ENCODE measurements around the gene EVA1C.
A peak's percentile ranks its signal among the peaks of the same experiment; 100 is the strongest.
"Not testable (repeated sequence)": the region's sequence is repeated elsewhere in the genome, so short reads cannot be mapped to it uniquely, and the experiment has no call there.

The EVA1C gene

DNA sequence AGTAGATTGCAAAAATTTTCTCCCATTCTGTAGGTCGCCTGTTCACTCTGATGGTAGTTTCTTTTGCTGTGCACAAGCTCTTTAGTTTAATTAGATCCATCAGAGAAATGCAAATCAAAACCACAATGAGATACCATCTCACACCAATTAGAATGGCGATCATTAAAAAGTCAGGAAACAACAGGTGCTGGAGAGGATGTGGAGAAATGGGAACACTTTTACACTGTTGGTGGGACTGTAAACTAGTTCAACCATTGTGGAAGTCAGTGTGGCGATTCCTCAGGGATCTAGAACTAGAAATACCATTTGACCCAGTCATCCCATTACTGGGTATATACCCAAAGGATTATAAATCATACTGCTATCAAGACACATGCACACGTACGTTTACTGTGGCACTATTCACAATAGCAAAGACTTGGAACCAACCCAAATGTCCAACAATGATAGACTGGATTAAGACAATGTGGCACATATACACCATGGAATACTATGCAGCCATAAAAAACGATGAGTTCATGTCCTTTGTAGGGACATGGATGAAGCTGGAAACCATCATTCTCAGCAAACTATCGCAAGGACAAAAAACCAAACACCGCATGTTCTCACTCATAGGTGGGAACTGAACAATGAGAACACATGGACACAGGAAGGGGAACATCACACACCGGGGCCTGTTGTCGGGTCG lies 21.8 kb upstream of the EVA1C start:
- DNase-seq (ENCODE audit: low read depth) = not testable (repeated sequence)

DNA sequence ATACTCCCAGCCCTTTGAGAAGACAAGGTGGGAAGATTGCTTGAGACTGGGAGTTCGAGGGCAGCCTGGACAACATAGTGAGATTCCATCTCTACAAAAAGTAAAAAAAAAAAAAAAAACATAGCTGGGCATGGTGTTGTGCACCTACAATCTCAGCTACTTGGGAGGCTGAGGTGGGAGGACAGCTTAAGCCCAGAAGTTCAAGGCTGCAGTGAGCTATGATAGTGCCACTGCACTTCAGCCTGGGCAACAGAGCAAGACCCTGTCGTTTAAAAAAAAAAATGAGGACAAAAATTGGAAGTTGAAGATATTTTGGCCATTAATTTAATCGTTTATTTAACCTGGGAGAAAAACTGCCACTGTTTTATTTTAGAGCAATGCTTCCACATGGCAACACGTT lies 20.8 kb upstream of the EVA1C start:
- DNase-seq (ENCODE audit: low read depth) = no peak

DNA sequence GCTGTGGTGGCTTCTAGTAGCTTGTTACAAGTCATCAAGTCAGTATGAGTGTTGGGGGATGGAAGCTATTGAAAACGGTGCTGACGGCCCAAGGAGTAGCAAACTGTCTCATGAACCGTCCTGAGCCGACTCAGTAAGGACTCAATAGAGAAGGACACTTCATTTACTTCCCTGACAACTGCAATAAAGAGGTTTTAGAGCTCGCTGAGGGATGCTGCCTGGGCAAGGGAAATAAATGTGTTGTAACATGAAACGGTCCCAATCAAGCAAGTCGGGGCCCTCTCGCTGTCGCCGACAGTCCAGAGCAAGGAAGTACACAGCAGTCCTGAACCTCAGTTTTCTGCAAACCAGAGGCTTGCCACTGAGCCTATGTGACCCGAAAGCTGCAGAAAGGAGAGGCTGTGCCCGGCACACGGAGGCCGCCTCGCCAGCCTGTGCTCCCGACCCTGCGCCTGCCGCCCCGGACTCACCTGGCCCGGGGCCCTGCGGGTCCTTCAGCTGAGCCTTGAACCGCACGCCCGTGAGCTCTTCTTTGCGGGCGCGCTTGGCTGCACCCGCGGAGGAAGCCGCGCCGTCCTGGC lies 20.1 kb upstream of the EVA1C start:
- no peak for DNase-seq (ENCODE audit: low read depth)

- DNase-seq (ENCODE audit: low read depth) = peak; percentile 92
Measured at GRCh38 chr21:32392880-32393676, 19.4 kb upstream of the EVA1C start, which contains the start of gene URB1. URB1 (minus strand) TSS chr21:32393012; CDS start chr21:32392910, 102 bp downstream.

DNA sequence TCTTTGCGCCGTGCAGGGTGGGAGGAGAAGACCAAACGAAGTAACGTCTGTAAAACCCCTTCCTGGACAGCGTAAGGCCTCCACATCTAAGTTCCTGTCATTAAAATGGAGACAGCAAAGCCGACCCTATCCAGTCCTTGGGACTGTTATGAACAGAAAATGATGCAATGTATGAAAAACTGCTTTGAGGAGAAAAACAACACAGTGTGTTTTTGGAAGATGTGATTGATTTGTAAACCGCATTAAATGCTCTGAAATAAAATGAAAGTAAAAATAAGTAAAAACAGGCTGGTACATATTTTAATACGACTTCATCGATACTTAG lies 18.9 kb upstream of the EVA1C start:
- no peak for DNase-seq (ENCODE audit: low read depth)

DNA sequence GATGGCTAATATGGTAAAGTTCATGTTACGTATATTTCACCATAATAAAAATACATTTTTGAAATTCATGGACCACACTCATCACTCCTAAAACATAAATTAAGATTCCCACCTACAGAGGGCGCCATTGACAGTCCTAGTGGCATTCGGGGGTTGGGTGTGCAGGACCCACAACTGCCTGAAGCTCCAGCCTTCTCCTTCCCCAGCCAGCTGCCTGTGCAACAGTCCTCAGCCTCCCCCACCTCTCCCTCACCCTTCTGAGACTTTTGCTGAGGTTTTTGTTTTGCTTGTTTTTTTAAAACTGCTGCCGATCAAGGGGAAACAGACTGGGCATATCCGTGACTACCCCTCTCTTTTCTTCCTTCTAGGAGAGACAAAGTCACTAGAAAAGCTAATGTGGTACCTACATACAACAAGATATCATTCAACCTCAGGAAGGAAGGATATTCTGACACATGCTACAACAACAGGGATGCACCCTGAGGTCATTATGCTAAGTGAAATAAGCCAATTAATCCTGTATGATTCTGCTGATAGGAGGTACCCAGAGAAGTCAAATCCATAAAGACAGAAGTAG lies 9.2 kb upstream of the EVA1C start:
- DNase-seq (ENCODE audit: low read depth) = peak; percentile 29

DNA sequence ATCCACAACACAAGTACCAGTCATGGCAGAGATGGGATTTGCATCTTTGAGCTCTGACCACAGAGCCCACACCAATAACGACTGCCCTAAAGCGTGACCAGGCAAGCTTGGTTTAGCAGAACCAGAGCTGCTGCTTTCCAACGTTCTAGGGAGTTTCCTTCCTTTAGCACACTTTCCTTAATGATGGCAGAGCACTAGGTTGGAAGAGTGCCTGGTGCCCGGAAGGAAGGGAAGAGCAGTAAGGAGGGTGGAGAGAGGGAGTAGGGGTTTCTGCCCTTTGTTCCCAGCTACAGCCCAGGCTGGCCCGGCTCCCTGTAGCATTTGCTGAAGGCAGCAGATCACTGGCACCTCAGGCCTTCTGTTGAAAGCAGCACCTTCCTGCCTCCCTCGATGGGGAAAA lies 6.1 kb upstream of the EVA1C start:
- no peak for DNase-seq (ENCODE audit: low read depth)

DNA sequence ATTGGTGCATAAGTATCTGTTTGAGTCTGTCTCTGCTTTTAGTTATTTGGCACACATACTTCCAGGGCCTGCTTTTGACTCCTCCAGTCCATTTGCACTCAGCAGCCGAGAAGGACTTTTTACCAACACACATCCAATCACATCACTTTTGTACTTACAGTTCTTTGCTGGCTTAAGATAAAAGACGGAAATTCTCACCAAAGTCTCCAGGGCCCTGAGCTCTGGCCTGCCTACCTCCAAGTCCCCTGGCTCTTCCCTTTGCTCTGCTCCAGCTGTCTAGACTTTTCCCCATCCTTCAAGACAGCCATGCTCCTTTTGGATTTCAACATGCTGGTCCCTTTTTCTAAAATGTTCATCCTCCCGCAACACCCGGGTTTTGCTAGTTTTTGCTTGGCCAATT lies 2.2 kb upstream of the EVA1C start:
- no peak for DNase-seq (ENCODE audit: low read depth)

- no peak for DNase-seq (ENCODE audit: low read depth)
Measured at GRCh38 chr21:32410916-32411315, 1.6 kb upstream of the EVA1C start.

DNA sequence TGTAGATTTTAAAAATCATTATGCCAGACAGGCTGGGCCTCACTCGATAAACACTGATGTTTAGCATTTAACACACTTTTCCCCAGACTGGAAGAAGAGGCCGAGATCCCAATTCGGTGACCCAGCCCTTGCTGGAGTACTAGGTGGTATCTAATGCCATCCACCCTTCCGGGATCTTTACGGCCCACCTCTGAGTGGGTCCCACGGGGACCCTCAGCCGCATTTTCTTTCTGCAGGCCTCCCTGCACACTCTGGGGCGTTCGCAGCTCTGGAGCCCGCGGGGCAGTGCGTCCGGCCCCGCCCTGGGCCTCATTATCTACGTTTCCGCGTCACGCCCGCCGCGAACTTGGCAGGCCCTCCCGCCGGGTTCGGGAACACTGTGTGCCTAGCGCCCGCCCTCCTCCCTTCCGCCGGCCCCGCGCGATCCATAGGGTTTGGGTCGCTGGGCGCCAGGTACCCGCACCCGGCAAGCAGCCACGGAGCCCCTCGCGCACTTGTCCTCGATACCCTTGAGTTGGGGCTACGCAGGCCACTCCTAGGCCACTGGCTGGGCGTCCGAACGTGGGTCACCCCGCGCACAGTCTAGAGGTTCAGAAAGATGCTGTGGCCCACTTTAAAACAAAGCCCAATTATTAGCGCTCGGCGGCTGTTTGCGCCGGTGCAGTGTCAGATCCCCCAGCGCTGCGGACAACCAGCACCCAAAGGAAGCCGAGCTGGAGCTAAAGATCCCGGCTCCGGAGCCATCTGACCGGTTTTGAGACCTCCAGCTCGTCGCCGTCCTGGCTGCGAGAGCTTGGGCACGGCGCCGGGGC lies 950 bp upstream of the EVA1C start:
- DNase-seq (ENCODE audit: low read depth) = peak; percentile 34

- no peak for DNase-seq (ENCODE audit: low read depth)
Measured at GRCh38 chr21:32413015-32413504, 554 bp downstream of the EVA1C start.

DNA sequence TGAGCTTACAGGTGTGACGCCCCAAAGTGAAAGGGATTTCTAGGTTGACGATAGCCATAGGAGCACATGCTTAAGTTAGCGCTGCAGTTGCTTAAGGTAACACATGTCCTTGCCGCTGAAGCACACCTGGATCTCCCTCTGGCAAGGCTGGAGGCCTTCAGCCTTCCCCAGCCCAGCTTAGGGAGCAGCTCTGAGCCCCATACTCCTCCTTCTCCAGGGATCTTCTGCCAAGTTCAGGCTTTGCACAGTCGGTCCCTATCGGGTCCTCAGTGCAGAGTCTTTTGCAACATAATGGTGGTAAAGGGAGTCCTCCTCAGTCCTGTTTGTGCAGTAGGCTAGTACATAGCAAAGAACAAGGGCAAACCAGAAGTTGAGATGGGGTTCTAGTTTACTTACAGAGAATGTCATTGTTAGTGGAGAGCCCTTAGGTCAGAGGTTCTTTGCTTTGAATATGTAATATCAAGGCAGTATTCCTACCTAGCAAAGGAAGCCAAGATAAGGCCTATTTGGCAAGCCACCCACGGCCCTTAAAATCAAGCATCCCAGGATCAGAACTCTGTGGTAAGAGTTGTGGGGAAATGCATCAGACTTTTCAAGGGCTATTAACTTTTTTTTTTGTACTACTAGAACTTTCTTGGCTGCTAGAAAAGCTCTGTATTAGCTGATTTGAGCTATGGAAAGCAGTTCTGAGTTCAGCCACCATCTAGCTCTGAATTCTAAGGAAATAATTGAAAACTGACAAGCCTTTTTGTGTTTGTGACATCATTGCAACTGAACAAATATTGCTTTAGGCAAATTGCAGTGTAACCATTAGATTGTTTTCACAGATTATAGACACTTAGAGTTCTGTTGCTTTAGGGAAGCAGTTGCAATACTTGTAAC lies 1.4 kb downstream of the EVA1C start:
- no peak for DNase-seq (ENCODE audit: low read depth)

GRCh38 chr21:32414579-32415358 lies 2.3 kb downstream of the EVA1C start:
- DNase-seq (ENCODE audit: low read depth) = no peak

DNA sequence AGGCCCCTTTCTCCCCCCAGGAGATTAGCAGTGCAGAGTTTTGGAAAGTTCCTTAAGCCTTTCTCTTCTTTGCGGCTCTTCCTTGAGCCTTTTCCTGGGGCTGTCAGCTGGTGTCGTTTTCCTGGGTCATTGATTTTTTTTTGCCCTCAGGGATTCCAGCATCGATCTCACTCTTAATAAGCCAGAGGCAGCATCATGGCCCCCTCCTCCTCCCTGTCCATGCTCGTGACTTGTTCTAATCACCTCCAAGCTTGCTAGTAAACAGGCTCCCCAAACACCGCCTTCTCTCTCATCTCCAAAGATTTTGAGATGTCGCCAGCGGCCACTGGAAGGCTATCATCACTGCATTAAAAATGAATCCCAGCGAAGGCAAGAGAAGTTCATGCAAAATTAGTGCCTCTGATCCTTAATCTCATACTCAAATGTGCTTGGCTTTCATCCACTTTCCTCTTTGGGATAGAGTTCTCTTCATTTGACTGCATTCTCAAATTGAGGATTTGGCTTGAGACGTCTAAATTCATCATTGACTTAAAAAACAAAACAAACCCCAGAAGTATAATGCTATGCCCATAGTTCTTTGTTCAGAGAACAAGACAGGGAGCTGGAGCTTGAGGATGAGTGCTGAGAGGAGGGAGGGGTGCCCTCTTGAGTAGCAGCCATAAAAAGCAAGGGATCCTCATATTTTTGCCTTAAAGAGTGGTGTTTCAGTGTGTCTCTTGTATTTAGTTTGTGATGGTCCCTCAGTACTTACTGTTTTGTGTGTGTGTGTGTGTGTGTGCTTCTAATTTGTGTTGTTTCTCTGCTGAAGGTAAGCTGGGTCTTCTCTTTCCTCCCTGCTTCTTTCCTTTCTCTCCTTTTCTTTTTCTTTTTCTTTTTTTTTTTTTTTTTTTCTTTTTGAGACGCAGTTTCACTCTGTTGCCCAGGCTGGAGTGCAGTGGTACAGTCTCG lies 3.2 kb downstream of the EVA1C start:
- no peak for DNase-seq (ENCODE audit: low read depth)

DNA sequence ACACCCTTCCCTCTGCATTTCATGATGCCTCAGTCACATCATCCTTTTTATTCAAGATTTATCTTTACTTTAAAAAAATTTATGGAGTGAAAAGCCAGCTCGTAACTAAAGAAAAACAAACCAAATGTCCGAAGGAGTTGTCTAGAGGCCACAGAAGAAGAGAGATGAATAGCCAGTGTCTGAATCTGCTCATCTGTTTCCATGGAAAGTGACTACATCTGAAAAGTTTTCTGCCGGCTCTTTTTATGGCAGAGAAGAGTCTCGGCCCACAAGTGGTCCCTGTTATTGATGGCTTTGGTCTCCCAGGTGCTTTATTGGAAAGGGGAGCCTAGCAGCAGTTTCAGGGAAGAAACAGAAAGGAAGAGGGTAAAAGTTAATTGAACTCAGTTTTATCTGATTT lies 5.6 kb downstream of the EVA1C start:
- no peak for DNase-seq (ENCODE audit: low read depth)

DNA sequence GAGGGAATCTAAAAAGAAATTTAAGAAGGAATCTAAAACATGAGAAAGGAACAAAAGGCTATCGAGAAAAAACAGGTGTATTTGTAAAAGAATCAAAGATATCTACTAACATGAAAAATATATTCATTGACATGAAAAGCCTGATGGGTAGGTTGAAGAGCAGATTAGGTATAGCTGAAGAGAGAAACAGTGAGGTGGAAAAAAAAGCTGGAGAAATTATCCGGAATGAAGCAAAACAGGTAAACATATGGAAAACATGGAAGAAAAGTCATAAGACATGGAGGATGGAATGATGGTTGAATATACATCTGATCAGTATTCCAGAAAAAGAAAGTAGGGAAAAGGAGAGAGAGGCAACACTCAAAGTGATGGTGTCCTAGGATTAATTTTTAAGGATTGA lies 9.6 kb downstream of the EVA1C start:
- DNase-seq (ENCODE audit: low read depth) = no peak

DNA sequence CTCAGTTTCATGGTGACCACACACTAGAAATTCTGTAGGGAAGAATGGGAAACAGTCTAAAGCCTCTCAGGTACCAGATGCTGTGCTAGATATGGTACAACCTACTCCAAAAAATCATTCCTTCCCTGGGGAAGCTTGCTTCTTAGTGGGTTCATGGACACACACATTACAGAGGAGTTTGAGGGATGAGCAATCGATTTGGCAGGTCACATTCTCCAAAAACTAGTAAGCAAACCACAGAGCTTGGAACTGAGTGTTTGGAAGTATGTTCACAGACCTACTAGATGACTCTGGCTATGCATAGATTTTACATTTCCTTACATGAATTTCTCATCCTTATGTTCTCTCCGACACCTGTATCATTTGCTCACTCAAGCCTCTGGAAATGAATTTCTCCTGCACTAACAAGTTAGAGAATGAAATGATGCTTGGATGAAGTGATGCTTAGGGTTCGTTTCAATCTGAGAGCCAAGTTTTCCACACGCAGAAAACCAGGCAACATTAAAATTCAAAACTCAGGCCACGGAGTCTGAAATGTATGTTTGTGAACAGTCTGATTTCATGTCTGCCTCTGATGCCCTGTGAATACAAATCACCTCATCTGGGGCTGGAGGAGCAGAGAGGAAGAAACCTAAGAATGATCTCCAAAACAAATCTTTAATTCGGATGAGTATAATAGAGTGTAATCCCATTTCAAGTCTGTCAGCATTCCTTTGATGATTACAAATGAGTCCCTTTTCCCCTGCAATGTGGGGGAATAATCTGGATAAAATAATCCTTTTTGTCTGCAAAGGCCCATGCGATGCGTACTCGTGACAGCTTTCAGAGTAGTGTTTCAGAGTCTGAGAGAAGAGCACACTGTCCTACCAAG lies 11.0 kb downstream of the EVA1C start:
- DNase-seq (ENCODE audit: low read depth) = no peak

GRCh38 chr21:32424191-32424535 lies 11.7 kb downstream of the EVA1C start:
- DNase-seq (ENCODE audit: low read depth) = no peak

Data from stimulated activated CD4-positive, alpha-beta T cell treated with anti-CD3 and anti-CD28 coated beads, Interleukin-2, amount 100 ng/mL, for 4 hours (primary cell).